Cortex of kidney (tissue), 1 donor: ENCODE measurements around the gene ERV3-1.
"Not testable (repeated sequence)": the region's sequence is repeated elsewhere in the genome, so short reads cannot be mapped to it uniquely, and the experiment has no call there.

Experiments used
- DNase-seq: peaks from one replicate; lab custom pipeline; 2025; lab: John Stamatoyannopoulos, UW

The ERV3-1 gene

DNA sequence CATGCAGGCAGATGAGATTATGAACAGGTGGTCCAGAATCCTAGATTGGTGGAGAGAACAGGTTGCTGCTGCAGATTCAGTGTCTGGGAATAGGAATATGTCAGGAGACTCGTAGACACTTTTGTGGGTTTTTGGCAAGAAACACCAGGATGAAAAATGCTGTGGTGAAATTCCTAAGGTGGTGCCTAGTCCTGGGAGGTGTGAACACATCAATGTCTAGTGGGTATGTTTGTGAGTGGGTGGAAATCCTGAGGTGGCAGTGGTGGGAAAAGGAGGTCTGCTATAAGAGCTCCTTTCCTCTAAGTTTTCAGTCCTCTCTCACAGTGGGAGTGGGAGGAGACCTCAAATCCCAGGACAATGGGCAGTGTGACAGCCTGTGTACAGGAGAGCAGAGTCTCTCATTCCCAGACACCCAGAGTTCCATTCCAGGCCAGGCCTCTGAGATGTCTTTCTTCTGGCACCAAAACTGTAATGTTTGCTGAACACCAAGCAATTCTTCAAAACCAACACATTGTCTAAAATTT is 5.1 kb downstream of the ERV3-1 start:
- DNase-seq, result no peak

DNA sequence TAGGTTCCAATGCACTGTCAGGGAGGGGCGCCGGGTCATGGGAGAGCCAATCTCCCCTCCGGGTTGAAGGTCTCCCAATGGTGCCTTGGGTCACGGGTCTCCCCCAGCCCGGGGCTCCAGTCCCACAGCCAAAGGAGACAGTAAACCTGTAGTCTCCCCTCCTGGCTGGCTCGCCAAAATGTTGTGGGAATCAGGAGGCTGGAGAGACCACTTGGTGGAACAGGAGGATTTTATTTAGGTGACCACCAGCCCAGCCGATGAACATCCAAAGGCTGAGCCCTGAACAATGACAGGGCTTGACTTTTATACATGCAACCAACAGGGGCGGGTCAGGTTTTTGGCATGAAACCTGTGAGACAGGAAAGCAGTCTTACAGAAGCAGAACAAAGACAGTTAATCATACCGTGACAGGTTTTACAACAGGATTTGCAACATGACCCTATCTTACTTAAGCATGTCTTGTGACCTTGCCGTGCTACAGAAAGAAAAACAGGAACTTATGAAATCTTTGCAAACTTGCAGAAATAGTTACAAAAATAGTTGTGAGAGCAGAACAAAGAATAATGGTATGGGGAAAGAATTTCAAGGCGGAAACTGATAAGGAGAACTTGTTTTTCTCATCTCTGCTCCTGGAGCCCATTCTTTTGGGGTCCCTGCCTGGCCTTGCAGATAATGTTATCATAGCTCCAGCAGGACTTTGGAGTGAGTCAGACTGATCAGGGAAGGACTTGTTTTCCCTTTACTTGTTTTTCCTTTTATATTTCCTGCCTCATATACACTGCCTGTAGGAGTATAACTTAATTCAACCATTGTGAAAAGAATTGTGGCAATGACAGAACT is 7.1 kb downstream of the ERV3-1 start:
- no peak for DNase-seq

- DNase-seq, result no peak
These were observed 7.7 kb downstream of the ERV3-1 start for GRCh38 chr7:64998865-64999164.

DNA sequence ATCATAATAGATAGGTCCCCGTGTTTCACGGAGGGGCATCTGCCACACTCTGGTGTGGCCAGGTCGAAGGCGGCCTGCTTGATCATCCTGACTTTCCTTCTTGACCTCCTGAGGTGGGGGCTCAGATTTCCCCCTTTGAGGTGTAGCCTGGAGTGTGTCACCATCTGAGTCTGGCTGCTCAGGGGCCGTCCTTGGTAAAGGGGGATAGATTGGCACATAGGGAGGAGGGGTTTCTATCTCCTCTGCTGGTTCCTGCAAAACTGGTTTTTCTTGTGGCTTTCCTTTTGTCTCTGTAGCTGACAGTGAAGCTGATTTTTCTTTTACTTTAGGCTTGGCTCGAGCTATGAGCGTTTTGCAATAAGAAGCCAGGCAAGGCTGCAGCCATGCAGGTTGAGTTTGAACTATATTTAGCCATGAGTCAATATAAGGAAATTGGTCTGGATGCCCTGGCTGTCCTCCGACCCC is 8.5 kb downstream of the ERV3-1 start:
- DNase-seq, result no peak

DNA sequence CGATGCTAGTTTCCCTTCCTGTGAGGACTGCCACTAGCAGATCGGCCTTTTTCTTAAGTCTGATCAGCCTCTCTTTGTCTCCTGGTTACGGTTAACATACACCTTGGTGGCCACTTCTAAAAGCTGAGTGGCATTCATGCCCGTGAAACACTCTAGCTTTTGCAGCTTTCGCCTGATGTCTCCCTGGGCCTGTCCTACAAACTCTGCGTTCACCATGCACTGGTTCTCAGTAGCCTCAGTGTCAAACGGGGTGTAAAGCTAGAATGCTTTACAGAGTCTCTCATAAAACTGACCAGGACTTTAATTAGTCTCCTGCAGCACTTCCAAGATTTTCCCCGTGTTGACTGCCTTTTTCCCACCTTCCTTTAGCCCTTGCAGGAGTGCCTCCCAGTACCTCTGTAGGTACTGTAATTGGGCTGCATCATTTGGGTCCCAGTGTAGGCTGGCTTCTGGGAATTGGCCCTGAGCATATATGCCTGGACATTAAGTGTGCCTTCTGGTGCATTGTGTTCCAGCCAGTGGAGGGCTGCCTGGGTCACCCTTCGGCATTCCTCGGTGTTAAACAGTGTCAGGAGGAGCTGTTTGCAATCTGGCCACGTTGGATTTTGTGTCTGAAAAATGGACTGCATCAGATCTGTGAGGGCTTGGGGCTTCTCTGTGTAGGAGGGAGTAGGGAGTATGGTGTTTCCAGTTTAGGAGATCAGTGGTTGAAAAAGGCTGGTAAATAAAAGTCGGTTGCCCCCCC is 9.2 kb downstream of the ERV3-1 start:
- DNase-seq, result no peak

- DNase-seq, result no peak
These were observed 10.2 kb downstream of the ERV3-1 start for GRCh38 chr7:64996305-64996704.

GRCh38 chr7:64993901-64994300 is 12.6 kb downstream of the ERV3-1 start:
- no peak for DNase-seq

DNA sequence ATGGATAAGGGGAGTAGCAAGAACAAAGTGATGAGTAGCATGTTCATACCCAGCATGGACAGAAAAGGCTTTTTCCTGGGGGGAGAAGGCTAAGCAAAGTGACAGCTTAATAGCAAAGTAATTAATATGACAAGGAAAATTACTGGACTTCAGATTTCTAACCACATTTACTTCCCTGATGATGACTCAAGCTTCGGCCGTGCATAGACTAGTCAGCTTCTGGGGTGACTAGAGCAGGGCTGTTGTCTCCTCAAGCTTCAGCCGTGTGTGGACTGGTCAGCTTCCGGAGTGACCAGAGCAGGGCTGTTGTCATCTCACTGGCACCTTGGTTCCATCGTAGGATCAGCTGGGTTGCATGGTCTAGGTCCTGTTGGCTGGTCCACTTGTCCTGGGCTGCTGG is 13.5 kb downstream of the ERV3-1 start:
- DNase-seq, result no peak

DNA sequence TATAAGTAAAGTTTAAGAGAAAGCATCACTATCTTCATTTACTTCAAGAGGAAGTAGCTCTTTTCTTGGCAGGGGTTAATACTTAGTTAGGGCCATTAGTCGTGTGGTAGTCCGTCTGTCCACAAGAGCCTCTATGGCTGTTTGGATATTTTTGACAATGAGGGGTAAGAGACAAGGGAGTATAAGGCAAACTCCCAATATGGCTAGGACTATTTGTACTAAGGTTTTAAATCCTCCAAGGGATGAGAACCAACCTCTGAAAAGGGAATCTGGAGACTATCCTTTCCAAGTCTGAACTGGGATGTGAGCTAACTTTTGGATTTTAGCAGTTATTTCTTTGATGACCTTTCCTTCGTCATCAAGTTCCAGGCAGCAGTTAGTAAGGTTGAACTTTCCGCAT is 15.6 kb downstream of the ERV3-1 start, which contains the start of gene ZNF117:
ZNF117 (minus strand) TSS at position 101 of the 400 bp plus-strand sequence.
- DNase-seq, result no peak

DNA sequence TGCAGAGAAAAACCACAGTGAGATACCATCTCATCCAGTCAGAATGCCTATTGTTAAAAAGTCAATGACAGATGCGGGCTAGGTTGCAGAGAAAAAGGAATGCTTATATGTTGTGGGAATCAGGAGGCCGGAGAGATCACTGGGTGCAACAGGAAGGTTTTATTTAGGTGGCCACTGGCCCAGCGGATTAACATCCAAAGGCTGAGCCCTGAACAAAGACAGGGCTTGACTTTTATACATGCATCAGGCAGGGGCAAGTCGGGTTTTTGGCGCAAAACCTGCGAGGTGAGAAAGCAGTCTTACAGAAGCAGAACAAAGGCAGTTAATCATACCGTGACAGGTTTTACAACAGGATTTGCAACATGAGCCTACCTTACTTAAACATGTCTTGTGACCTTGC is 16.3 kb downstream of the ERV3-1 start:
- no peak for DNase-seq

DNA sequence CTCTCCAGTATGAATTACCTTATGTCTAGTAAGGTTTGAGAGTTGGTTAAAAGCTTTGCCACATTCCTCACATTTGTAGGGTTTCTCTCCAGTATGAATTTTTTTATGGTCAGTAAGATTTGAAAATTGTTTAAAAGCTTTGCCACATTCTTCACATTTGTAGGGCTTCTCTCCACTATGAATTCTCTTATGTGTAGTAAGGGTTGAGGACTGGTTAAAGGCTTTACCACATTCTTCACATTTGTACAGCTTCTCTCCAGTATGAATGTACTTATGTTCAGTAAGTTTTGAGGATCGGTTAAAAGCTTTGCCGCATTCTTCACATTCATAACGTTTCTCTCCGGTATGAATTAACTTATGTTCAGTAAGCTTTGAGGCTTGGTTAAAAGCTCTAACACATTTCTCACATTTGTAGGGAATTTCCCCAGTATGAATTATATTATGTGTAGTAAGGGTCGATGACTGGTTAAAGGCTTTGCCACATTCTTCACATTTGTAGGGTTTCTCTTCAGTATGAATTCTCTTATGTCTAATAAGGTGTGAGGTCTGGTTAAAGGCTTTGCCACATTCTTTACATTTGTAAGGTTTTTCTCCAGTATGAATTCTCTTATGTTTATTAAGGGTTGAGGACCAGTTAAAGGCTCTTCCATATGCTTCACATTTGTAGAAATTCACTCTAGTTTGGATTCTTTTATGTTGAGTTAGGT is 27.8 kb downstream of the ERV3-1 start:
- DNase-seq, result no peak

DNA sequence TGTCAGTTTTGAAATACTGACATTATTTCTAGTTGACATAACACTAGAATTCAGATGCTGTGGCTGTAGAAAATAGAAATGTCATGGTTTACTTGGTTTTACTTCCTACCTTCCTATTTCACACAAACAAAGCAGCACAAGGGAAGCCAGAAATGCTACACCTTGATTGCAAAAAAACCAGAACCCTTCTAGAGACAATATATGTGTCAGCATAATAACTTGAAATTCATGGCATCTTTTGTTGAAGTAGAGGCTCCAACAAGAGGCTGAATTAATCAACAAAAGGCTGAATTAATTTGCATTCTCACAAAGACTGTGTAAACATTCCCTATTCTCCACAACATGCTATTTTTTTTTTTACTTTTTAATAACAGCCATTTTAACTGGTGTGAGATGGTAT is 40.9 kb downstream of the ERV3-1 start:
- DNase-seq, result no peak

- no peak for DNase-seq
These were observed 47.3 kb downstream of the ERV3-1 start for GRCh38 chr7:64959072-64959747.

GRCh38 chr7:64951250-64951848 is 55.1 kb downstream of the ERV3-1 start:
- DNase-seq, result no peak

DNA sequence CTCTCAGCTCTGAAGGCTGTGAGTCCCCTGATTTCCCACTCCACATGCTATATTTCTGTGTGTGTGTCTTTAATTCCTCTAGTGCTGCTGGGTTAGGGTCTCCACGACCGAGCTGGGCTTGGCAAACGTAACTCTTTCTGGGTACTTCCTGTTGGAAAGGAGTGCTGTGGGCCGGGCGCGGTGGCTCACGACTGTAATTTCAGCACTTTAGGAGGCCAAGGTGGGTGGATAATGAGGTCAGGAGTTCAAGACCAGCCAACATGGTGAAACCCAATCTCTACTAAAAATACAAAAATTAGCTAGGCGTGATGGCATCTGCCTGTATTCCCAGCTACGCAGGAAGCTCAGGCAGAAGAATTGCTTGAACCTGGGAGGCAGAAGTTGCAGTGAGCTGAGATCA is 55.8 kb downstream of the ERV3-1 start:
- not testable (repeated sequence) for DNase-seq

- DNase-seq, result not testable (repeated sequence)
These were observed 57.7 kb downstream of the ERV3-1 start for GRCh38 chr7:64948774-64949173.

DNA sequence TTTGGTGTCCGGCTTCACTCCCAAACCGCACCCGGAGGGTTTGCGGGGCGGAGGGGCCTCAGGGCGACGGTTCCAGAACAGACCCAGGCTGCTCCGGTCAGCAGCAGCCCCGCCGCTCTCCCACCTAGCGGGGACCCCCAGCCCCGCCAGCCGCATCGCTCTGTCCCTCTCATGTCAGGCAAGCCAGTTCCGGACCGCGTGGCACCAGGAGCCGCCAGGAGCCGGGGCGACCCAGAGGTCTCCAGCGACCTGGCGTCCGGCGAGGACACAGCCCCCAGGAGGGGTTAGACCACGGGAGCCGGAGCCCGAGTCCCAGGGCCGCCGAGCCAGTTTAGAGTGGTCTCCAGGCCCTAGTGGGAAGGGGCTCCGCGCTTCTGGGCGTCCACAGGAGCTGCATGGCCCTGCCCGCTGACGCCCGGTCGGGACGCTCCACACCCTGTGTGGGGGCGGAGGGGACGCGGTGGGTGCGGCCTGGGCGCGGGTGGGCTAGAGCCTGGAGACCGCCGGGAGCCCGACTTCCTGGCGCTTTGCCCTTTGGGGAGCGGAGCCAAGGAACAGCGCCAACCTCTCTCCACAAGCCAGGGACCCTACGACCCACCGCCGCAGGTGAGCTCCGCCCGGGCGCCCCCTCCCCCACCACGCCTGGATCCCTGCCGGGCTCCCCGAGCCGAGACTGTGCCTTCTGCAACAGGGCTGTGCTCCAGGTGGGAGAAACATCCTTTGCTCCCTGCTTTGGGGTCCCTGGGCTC is 59.1 kb downstream of the ERV3-1 start:
- DNase-seq, result no peak

DNA sequence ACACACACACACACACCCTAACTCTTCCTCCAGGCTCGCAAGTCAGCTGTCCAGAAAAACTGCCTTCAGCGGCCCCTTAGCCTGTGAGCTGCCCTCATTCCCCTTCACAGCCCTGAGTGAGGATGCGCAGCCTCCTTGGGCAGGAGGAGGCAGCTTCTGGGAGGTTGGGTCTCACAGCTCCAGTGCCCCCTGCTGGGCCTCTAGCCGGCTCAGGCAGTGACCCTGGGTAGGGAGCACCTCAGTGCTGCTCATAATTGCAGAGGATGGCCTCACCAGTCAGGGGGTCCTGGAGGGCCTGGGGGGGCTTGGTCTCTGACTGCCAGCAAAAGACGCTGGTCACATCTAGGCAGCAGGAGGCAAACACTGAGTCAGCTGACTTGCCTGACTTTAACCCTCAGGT is 59.7 kb downstream of the ERV3-1 start:
- no peak for DNase-seq

- no peak for DNase-seq
These were observed 60.8 kb downstream of the ERV3-1 start for GRCh38 chr7:64945503-64946175.
